SHP77 treated with DMSO at 0.1 percent for 48 hours (cell line): ENCODE results near the gene AP2A1.

Experiments
- DNase-seq: peaks from one replicate; lab custom pipeline; 2025; lab: John Stamatoyannopoulos, UW

Gene AP2A1

GRCh38 chr19:49839713-49840112, 72.9 kb downstream of the AP2A1 start:
- DNase-seq: no peak

GRCh38 chr19:49840321-49840720, 73.5 kb downstream of the AP2A1 start:
- DNase-seq: no peak

GRCh38 chr19:49840736-49841249, 74.0 kb downstream of the AP2A1 start:
- DNase-seq: no peak

GRCh38 chr19:49843265-49843664, 76.5 kb downstream of the AP2A1 start:
- DNase-seq: no peak

GRCh38 chr19:49844138-49845095, 77.6 kb downstream of the AP2A1 start:
- DNase-seq: no peak

GRCh38 chr19:49845414-49845813, 78.6 kb downstream of the AP2A1 start:
- DNase-seq: no peak

- no peak for DNase-seq
Measured at GRCh38 chr19:49846408-49846807, 79.6 kb downstream of the AP2A1 start.

GRCh38 chr19:49847731-49848696, 81.2 kb downstream of the AP2A1 start:
- no peak for DNase-seq

GRCh38 chr19:49848938-49849337, 82.1 kb downstream of the AP2A1 start:
- no peak for DNase-seq

- DNase-seq: no peak
Measured at GRCh38 chr19:49849433-49850220, 82.8 kb downstream of the AP2A1 start.

GRCh38 chr19:49850221-49850486, 83.4 kb downstream of the AP2A1 start:
- DNase-seq: no peak

GRCh38 chr19:49850487-49851342, 83.9 kb downstream of the AP2A1 start, which contains the start of gene PTOV1:
Gene PTOV1 (plus strand): TSS chr19:49851159.
- peak; percentile 72 for DNase-seq

GRCh38 chr19:49851456-49852259, 84.9 kb downstream of the AP2A1 start:
- DNase-seq: no peak

GRCh38 chr19:49852631-49853126, 85.9 kb downstream of the AP2A1 start:
- DNase-seq: no peak

GRCh38 chr19:49853852-49854377, 87.1 kb downstream of the AP2A1 start:
- no peak for DNase-seq

- DNase-seq: no peak
Measured at GRCh38 chr19:49854378-49855263, 87.8 kb downstream of the AP2A1 start.

- no peak for DNase-seq
Measured at GRCh38 chr19:49855277-49855675, 88.5 kb downstream of the AP2A1 start.
